Measurements from ENCODE around the gene MYH9.
"Not testable (repeated sequence)": the region's sequence is repeated elsewhere in the genome, so short reads cannot be mapped to it uniquely, and the experiment has no call there.

MYH9 gene

GRCh38 chr22:36277482-36278291 is 110.1 kb downstream of the MYH9 start:
- DNase-seq, result peak; percentile 81
- Histone ChIP-seq H2BK15ac (replicated peaks; ENCODE audit: low read depth) (no peak overlapping the region), H3K79me1 (ENCODE audit: low read length) (no peaks in the 10 kb centered on the region), H3K36me3 (ENCODE audit: control insufficient read depth, insufficient read depth, low read length) (peaks cover 8% of the 10 kb centered on the region), H2BK120ac (ENCODE audit: low read depth, low read length) (no peak overlapping the region), H3K18ac (ENCODE audit: low read length) (no peak overlapping the region), H4K5ac (ENCODE audit: low read length) (no peak overlapping the region), H2AK5ac (ENCODE audit: low read length) (no peak overlapping the region), H3K4ac (ENCODE audit: low read depth, low read length) (no peak overlapping the region), H2BK5ac (ENCODE audit: low read length) (no peak overlapping the region), H3K56ac (ENCODE audit: low read length) (no peak overlapping the region), H3K9ac (ENCODE audit: low read length) (no peak overlapping the region), H3K4me3 (ENCODE audit: low read length) (no peak overlapping the region), H3K27ac (ENCODE audit: low read depth, low read length) (no peak overlapping the region), H3K23ac (ENCODE audit: low read length) (no peak overlapping the region), H3K4me1 (ENCODE audit: control insufficient read depth, low read depth, low read length) (no peaks in the 10 kb centered on the region), H3K79me2 (ENCODE audit: control insufficient read depth, insufficient read depth, low read length) (no peaks in the 10 kb centered on the region), H4K8ac (ENCODE audit: low read depth, low read length) (no peak overlapping the region), H3K4me2 (ENCODE audit: low read length) (no peak overlapping the region), H3K27me3 (ENCODE audit: insufficient read depth, low read length, poor library complexity) (no peaks in the 10 kb centered on the region)
- WGBS (ENCODE audit: extremely low coverage, insufficient coverage, low lambda C conversion rate), result no CpG with 5 or more reads among the region's 18 CpGs

GRCh38 chr22:36274531-36274930 is 113.2 kb downstream of the MYH9 start:
- Histone ChIP-seq H3K4me3 (ENCODE audit: low read length) (no peak overlapping the region), H3K4ac (ENCODE audit: low read depth, low read length) (no peak overlapping the region), H3K23ac (ENCODE audit: low read length) (no peak overlapping the region), H3K4me1 (ENCODE audit: control insufficient read depth, low read depth, low read length) (no peaks in the 10 kb centered on the region), H3K18ac (ENCODE audit: low read length) (no peak overlapping the region), H2AK5ac (ENCODE audit: low read length) (no peak overlapping the region), H3K79me2 (ENCODE audit: control insufficient read depth, insufficient read depth, low read length) (no peaks in the 10 kb centered on the region), H3K27ac (ENCODE audit: low read depth, low read length) (no peak overlapping the region), H3K27me3 (ENCODE audit: insufficient read depth, low read length, poor library complexity) (no peaks in the 10 kb centered on the region), H3K4me2 (ENCODE audit: low read length) (no peak overlapping the region), H2BK5ac (ENCODE audit: low read length) (no peak overlapping the region), H3K79me1 (ENCODE audit: low read length) (no peaks in the 10 kb centered on the region), H4K8ac (ENCODE audit: low read depth, low read length) (no peak overlapping the region), H3K9ac (ENCODE audit: low read length) (no peak overlapping the region), H3K56ac (ENCODE audit: low read length) (no peak overlapping the region), H3K36me3 (ENCODE audit: control insufficient read depth, insufficient read depth, low read length) (no peaks in the 10 kb centered on the region), H2BK120ac (ENCODE audit: low read depth, low read length) (no peak overlapping the region), H4K5ac (ENCODE audit: low read length) (no peak overlapping the region), H2BK15ac (replicated peaks; ENCODE audit: low read depth) (no peak overlapping the region)
- DNase-seq, result no peak
- no CpG with 5 or more reads among the region's 5 CpGs for WGBS (ENCODE audit: extremely low coverage, insufficient coverage, low lambda C conversion rate)

GRCh38 chr22:36271951-36272350 is 115.8 kb downstream of the MYH9 start:
- not testable (repeated sequence) for H3K4ac ChIP-seq (ENCODE audit: low read depth, low read length); H3K36me3 ChIP-seq (ENCODE audit: control insufficient read depth, insufficient read depth, low read length); DNase-seq; H3K9ac ChIP-seq (ENCODE audit: low read length); H3K4me3 ChIP-seq (ENCODE audit: low read length); H2AK5ac ChIP-seq (ENCODE audit: low read length); H3K56ac ChIP-seq (ENCODE audit: low read length); H2BK5ac ChIP-seq (ENCODE audit: low read length); H2BK120ac ChIP-seq (ENCODE audit: low read depth, low read length); H3K79me1 ChIP-seq (ENCODE audit: low read length); H3K27ac ChIP-seq (ENCODE audit: low read depth, low read length); H3K4me2 ChIP-seq (ENCODE audit: low read length); H2BK15ac ChIP-seq (replicated peaks; ENCODE audit: low read depth); H3K4me1 ChIP-seq (ENCODE audit: control insufficient read depth, low read depth, low read length); H3K23ac ChIP-seq (ENCODE audit: low read length); H4K8ac ChIP-seq (ENCODE audit: low read depth, low read length); H3K27me3 ChIP-seq (ENCODE audit: insufficient read depth, low read length, poor library complexity); H3K18ac ChIP-seq (ENCODE audit: low read length); H4K5ac ChIP-seq (ENCODE audit: low read length); H3K79me2 ChIP-seq (ENCODE audit: control insufficient read depth, insufficient read depth, low read length)
- no CpG with 5 or more reads among the region's 5 CpGs for WGBS (ENCODE audit: extremely low coverage, insufficient coverage, low lambda C conversion rate)

GRCh38 chr22:36271231-36271630 is 116.5 kb downstream of the MYH9 start:
- H3K23ac ChIP-seq (ENCODE audit: low read length); H4K8ac ChIP-seq (ENCODE audit: low read depth, low read length); H3K79me1 ChIP-seq (ENCODE audit: low read length); H3K27me3 ChIP-seq (ENCODE audit: insufficient read depth, low read length, poor library complexity); H3K9ac ChIP-seq (ENCODE audit: low read length); H3K27ac ChIP-seq (ENCODE audit: low read depth, low read length); H3K4ac ChIP-seq (ENCODE audit: low read depth, low read length); H3K4me2 ChIP-seq (ENCODE audit: low read length); DNase-seq; H3K4me3 ChIP-seq (ENCODE audit: low read length); H4K5ac ChIP-seq (ENCODE audit: low read length); H3K56ac ChIP-seq (ENCODE audit: low read length); H3K79me2 ChIP-seq (ENCODE audit: control insufficient read depth, insufficient read depth, low read length); H3K36me3 ChIP-seq (ENCODE audit: control insufficient read depth, insufficient read depth, low read length); H2BK5ac ChIP-seq (ENCODE audit: low read length); H2BK15ac ChIP-seq (replicated peaks; ENCODE audit: low read depth); H3K18ac ChIP-seq (ENCODE audit: low read length); H2BK120ac ChIP-seq (ENCODE audit: low read depth, low read length); H2AK5ac ChIP-seq (ENCODE audit: low read length); H3K4me1 ChIP-seq (ENCODE audit: control insufficient read depth, low read depth, low read length): not testable (repeated sequence)
- WGBS (ENCODE audit: extremely low coverage, insufficient coverage, low lambda C conversion rate), result no CpG with 5 or more reads among the region's 7 CpGs

GRCh38 chr22:36267896-36268485 is 119.8 kb downstream of the MYH9 start:
- no peak overlapping the region for H3K4ac ChIP-seq (ENCODE audit: low read depth, low read length)

More at GRCh38 chr22:36267896-36268485, 119.8 kb downstream of the MYH9 start:
- Histone ChIP-seq H3K18ac (ENCODE audit: low read length) (no peak overlapping the region), H3K79me1 (ENCODE audit: low read length) (no peaks in the 10 kb centered on the region), H3K79me2 (ENCODE audit: control insufficient read depth, insufficient read depth, low read length) (no peaks in the 10 kb centered on the region), H3K23ac (ENCODE audit: low read length) (no peak overlapping the region), H4K8ac (ENCODE audit: low read depth, low read length) (no peak overlapping the region), H2AK5ac (ENCODE audit: low read length) (no peak overlapping the region), H4K5ac (ENCODE audit: low read length) (no peak overlapping the region), H3K27ac (ENCODE audit: low read depth, low read length) (no peak overlapping the region), H3K56ac (ENCODE audit: low read length) (no peak overlapping the region), H3K4me3 (ENCODE audit: low read length) (no peak overlapping the region), H3K4me2 (ENCODE audit: low read length) (no peak overlapping the region), H3K9ac (ENCODE audit: low read length) (no peak overlapping the region), H3K36me3 (ENCODE audit: control insufficient read depth, insufficient read depth, low read length) (no peaks in the 10 kb centered on the region), H3K27me3 (ENCODE audit: insufficient read depth, low read length, poor library complexity) (no peaks in the 10 kb centered on the region), H3K4me1 (ENCODE audit: control insufficient read depth, low read depth, low read length) (no peaks in the 10 kb centered on the region), H2BK120ac (ENCODE audit: low read depth, low read length) (no peak overlapping the region), H2BK5ac (ENCODE audit: low read length) (no peak overlapping the region), H2BK15ac (replicated peaks; ENCODE audit: low read depth) (no peak overlapping the region)
- no CpG with 5 or more reads among the region's 11 CpGs for WGBS (ENCODE audit: extremely low coverage, insufficient coverage, low lambda C conversion rate)
- DNase-seq, result no peak
